Lower leg skin (tissue), 4 donors: ENCODE measurements around the gene SNAP23. TPM values are rescaled to one million over a fixed set of nuclear protein-coding genes. Genes with fewer than 3 reads are reported as not detected.
A peak's percentile ranks its signal among the peaks of the same experiment; 100 is the strongest.

ENCODE experiments used
- DNase-seq, 2 donors: peaks; one replicate each; pipeline ENCODE4 v3.0.0-alpha.2; 2019; ENCODE audit warnings: low spot score in 2 of 2
- H3K4me3 ChIP-seq: fragments of 200-600 bp; sonication (generic); 2 replicates; pipeline ENCODE4 v1.5.1; 2017; ENCODE audit warnings: mild to moderate bottlenecking, low read depth; ENCODE audit not compliant: poor library complexity, severe bottlenecking
- CTCF ChIP-seq, 3 donors: fragments of 450-650 bp; IDR thresholded peaks; one replicate each; pipeline ENCODE4 v1.5.1; 2016; ENCODE audit warnings: antibody characterized with exemption in 3 of 3, mild to moderate bottlenecking in 3 of 3, moderate library complexity in 2 of 3
- POLR2A ChIP-seq, 2 donors: fragments of 450-650 bp; IDR thresholded peaks; one replicate each; pipeline ENCODE4 v1.6.1; 2016 to 2017; ENCODE audit warnings: antibody characterized with exemption in 2 of 2, mild to moderate bottlenecking in 1 of 2, moderate library complexity in 1 of 2
- WGBS, 2 donors: methylation state at CpG; one replicate each; pipeline ENCODE4 v1.1.5; 2018; 5-methylcytosine and 5-hydroxymethylcytosine counted together
- intact Hi-C: fragments of 100-400 bp; cut with DNase I; formaldehyde crosslinking; loops from one replicate; pipeline ENCODE4 v1.15.0; 2023; ENCODE audit warnings: low total_unique reads
- total RNA-seq, 4 donors: library from RNA; depleted of rRNA; stranded (reverse); fragments of >200 nt; gene quantifications; one replicate each; pipeline ENCODE4 v1.1.0, GENCODE V29; 2016

SNAP23 gene
- total RNA-seq, 4 donors from 2014 or later: 24.8 to 63.3 (median 42.4) TPM

- DNase-seq: no peak
- intact Hi-C loops: no loop called here
- no peak for TF ChIP-seq CTCF (IDR thresholded peaks at IDR 0.05)
- TF ChIP-seq POLR2A (IDR thresholded peaks at IDR 0.05): no peak
- no peak overlapping the region for H3K4me3 ChIP-seq
- 88 to 96% methylated on average over 4 of the region's 4 CpGs for WGBS, 2 donors
Measured at GRCh38 chr15:42544853-42545629, 49.6 kb downstream of the SNAP23 start.

- 2% methylated on average over 9 of the region's 9 CpGs for WGBS, 2 donors
- intact Hi-C loops: no loop called here
- TF ChIP-seq CTCF (IDR thresholded peaks at IDR 0.05) (no peak), POLR2A (IDR thresholded peaks at IDR 0.05) (no peak)
- peak overlapping the region; percentile 96 for H3K4me3 ChIP-seq
- DNase-seq: no peak
Measured at GRCh38 chr15:42547918-42548248, 52.4 kb downstream of the SNAP23 start.

GRCh38 chr15:42548249-42549031 is 53.0 kb downstream of the SNAP23 start, which contains the start of the genes HAUS2 and LRRC57:
TSS of gene HAUS2 (plus strand) at chr15:42548838. CDS start at chr15:42548873, 35 bp downstream.
TSS of gene LRRC57 (minus strand) at chr15:42548793. CDS start at chr15:42548434, 359 bp downstream.
- WGBS, 2 donors: 0 to 1% methylated on average over 39 to 49 of the region's 71 CpGs
- intact Hi-C loops: no loop called here

GRCh38 chr15:42549032-42549491 is 53.6 kb downstream of the SNAP23 start:
- H3K4me3 ChIP-seq: peak overlapping the region; percentile 96
- intact Hi-C loops: no loop called here
- WGBS, 2 donors: 0 to 1% methylated on average over 15 of the region's 15 CpGs
- TF ChIP-seq POLR2A (IDR thresholded peaks at IDR 0.05) (no peak), CTCF (IDR thresholded peaks at IDR 0.05) (no peak)
- DNase-seq: no peak

More at GRCh38 chr15:42548249-42549031, 53.0 kb downstream of the SNAP23 start, which contains the start of the genes HAUS2 and LRRC57:
- DNase-seq: peak; percentile 73 to 96
- H3K4me3 ChIP-seq: peak within 1 kb of the TSS; percentile 96
- TF ChIP-seq CTCF (IDR thresholded peaks at IDR 0.05) (peak in 1 of 3 donors; percentile 34), POLR2A (IDR thresholded peaks at IDR 0.05) (peak in 1 of 2 donors; percentile 55)

GRCh38 chr15:42549741-42550392 is 54.4 kb downstream of the SNAP23 start:
- H3K4me3 ChIP-seq: no peak overlapping the region
- no peak for TF ChIP-seq CTCF (IDR thresholded peaks at IDR 0.05)
- TF ChIP-seq POLR2A (IDR thresholded peaks at IDR 0.05): no peak
- intact Hi-C loops: no loop called here
- 67 to 71% methylated on average over 12 of the region's 12 CpGs for WGBS, 2 donors
- no peak for DNase-seq
